HG03025 (cell line): ENCODE results near the gene SNCB.

Experiments
- ATAC-seq: cut with Tn5 transposase; IDR thresholded peaks from one replicate; pipeline ENCODE4 v1.9.1; 2021; ENCODE audit warnings: mild to moderate bottlenecking, moderate library complexity; ENCODE audit not compliant: unreplicated experiment, low FRiP score

The SNCB gene

GRCh38 chr5:176661676-176662075 lies 31.3 kb upstream of the SNCB start:
- no peak for ATAC-seq

- no peak for ATAC-seq
These were observed 30.7 kb upstream of the SNCB start for GRCh38 chr5:176660860-176661641.

DNA sequence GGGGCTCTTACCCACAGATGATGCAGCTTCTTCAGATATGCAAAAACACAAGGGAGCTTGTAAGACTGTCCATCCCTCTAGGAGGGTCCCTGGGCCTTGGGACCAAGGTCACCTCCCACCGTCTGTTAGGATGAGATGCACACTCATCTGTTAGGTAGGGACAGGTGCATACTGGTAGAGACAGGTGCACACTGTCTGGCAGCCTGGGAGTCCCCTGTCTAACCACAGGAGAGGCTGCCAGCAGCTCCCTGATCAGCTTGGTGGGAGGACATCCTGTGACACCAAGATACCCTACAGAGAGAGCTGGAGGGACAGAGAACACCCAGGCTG lies 30.2 kb upstream of the SNCB start:
- no peak for ATAC-seq

- ATAC-seq: no peak
These were observed 29.6 kb upstream of the SNCB start for GRCh38 chr5:176659860-176660461.

- no peak for ATAC-seq
These were observed 29.1 kb upstream of the SNCB start for GRCh38 chr5:176659512-176659839.

GRCh38 chr5:176658817-176659511 lies 28.6 kb upstream of the SNCB start:
- no peak for ATAC-seq

- ATAC-seq: no peak
These were observed 27.8 kb upstream of the SNCB start for GRCh38 chr5:176658007-176658599.

DNA sequence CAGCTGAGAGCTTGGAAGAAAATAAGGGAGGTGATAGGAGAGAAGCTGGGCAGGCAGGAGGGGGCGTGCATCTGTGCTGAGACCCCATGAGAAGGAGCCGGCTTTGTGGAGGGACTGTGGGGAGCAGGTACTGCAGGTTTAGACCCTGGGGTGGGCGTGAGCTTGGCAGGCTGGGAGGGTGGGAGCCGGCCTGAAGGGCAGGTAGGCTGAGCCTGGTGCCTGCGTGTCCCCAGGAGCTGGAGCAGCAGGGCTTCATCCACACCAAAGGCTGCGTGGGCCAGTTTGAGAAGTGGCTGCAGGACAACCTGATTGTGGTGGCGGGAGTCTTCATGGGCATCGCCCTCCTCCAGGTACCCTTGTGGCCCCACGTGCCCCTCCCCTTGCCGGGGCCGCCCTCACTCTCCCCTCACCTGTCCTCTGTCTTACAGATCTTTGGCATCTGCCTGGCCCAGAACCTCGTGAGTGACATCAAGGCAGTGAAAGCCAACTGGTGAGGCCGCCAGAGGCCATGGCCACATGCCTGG lies 26.2 kb upstream of the SNCB start:
- ATAC-seq: no peak

- ATAC-seq: no peak
These were observed 24.5 kb upstream of the SNCB start for GRCh38 chr5:176654856-176655255.

- no peak for ATAC-seq
These were observed 23.4 kb upstream of the SNCB start for GRCh38 chr5:176653401-176654385.

- no peak for ATAC-seq
These were observed 21.8 kb upstream of the SNCB start for GRCh38 chr5:176652136-176652535.

GRCh38 chr5:176651472-176651980 lies 21.2 kb upstream of the SNCB start:
- no peak for ATAC-seq

- no peak for ATAC-seq
These were observed 20.1 kb upstream of the SNCB start for GRCh38 chr5:176650354-176650884.

DNA sequence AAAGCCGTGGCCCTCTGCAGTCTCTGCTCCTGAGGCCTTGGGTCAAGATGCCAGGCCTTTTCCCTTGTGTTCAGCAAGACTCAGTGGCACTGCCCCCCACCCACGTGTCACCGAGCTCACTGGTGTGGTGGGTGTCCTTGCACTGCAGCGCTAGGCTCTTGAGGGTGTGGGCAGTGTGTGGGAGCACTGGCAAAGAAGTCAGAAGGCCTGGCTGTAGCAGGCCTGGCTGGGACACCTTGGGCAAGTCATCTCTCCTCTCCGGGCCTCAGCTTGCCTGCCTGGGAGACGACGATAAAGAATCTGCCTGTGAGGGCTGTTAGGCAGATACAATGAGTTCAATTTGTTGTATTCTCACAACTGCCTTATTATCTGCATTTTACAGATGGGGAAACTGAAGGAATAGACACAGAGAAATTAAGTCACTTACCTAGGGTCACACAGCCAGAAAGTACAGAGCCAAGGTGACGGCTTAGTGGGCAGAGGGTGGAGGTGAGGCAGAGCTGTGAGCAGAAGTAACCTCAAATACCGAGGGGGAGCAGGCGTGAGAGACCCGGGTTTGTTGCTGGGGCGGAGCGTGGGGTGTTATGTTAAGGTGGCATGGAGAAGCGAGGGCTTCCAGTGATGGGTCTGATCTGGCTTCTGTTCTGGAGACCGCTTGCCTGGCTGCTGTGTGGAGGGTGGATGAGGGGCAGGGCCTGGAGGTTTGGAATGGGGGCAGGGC lies 18.3 kb upstream of the SNCB start:
- no peak for ATAC-seq

DNA sequence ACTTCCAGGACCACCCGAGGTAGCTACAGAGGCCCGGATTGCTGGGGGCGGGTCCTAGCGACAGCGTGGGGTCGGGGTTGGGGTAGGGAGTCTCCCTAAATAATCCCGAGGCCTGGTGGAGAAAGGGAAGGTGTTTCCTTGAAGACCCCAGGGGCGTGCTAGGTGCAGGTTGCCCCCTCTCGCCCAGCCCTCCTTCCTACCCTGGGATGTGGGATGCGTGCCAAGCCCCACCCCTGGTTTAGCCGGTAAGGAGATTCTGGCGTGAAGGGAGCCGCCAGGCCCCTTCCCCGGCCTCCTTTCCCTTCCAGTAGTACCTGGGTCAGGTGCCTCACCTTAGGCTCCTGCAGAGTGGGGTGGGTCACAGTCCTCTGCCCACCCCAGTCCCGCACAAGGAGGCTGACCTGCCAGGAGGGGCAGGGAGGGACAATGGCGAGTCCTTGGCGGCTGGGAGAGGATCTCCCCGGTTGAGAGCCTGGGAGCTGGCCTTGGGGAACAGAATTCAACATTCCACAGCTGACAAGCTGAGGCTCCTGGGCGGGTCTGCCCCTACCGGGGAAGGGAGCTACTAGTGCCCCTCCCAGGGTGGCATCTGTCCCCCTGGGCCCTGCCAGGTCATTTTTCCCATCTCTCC lies 17.6 kb upstream of the SNCB start:
- no peak for ATAC-seq

DNA sequence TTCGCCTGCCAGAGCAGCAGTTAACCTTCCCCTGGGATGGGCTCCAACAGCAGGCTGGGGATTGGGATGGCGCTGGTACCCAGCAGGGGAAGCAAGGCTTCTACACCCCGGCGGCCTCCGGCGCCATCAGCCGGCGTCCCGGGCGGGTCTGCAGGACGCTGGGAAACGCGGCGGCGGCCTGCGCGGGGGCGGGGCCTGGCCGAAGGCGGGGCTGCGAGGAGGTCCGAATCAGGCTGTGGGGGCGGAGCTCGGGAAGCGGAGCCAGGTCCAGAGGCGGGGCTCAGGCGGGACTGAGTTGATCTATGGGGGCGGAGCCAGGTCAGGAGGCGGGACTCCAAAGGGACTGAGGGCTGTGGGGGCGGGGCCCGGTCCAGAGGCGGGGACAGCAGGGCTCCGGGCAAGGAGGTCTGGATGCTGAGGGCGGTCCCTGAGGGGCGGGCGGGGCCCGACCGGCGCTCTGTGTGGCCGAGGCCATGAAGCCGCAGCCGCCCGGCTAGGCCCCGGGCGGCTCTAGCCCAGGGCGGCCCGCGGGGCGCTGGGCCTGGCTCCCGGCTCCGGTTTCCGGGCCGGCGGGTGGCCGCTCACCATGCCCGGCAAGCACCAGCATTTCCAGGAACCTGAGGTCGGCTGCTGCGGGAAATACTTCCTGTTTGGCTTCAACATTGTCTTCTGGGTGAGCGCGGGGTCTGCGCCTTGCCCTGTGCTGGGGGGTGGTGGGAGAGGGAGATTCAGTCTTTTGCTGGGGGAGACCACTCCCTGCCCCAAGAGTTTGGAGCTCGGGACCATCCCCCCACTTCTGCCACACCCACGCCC lies 16.9 kb upstream of the SNCB start, which contains the start of gene TSPAN17:
TSS of gene TSPAN17 (plus strand) at position 455 of the 813 bp plus-strand sequence. CDS start at position 587, 132 bp downstream.
- ATAC-seq: peak; percentile 88

GRCh38 chr5:176646707-176647029 lies 16.3 kb upstream of the SNCB start:
- peak; percentile 24 for ATAC-seq
